GM12865 (cell line): ENCODE measurements around the gene ARID5B.

Experiments used
- DNase-seq: peaks from one replicate; pipeline ENCODE4 v3.0.0; 2010; ENCODE audit warnings: low read depth
- H3K4me3 ChIP-seq: 2 replicates; pipeline ENCODE4 v1.5.1; 2011; ENCODE audit warnings: mild to moderate bottlenecking, low read depth, low read length, control low read depth
- TF ChIP-seq, protein P1 (sequence below): IDR thresholded peaks from 2 replicates; pipeline ENCODE4 v1.5.1; 2011; ENCODE audit warnings: low read length, control low read depth, low read depth, inconsistent platforms; ENCODE audit not compliant: insufficient read depth; ENCODE audit errors: missing control alignments

The ARID5B gene

DNA sequence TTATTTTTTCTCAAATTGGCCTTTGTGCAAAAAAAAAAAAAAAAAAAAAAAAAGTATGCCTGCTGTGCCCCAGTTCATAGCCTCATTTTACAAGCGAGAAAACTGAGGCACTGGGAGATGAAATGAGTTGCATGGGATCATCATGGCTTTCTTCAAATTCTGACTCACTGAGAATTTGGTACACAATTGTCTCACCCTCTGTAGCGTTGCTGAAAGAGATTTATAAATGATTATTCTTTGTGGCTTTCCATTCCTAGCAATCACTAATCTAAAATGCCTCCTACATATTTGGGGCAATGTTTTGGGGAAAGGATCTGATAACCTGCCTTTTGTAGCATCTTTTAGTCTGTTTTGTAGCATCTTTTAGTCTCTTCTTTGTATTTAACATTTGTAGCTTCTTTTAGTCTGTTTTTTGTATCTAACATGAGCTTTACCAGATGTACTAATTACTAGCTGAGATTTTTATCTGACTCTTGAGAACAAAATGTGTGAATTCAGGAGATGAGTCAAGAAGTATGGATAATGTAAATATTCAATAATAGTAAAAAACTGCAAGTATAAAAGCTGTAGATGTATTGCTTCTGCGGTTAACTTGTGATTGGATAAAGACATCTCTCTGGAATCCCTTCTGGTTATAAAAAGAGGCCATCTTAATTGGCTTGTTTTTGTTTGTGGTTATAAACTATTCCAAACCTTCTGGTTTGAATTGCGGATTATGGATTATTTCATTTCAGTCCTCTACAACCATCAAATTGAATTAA, 161.4 kb downstream of the ARID5B start:
- TF ChIP-seq, protein P1, sequence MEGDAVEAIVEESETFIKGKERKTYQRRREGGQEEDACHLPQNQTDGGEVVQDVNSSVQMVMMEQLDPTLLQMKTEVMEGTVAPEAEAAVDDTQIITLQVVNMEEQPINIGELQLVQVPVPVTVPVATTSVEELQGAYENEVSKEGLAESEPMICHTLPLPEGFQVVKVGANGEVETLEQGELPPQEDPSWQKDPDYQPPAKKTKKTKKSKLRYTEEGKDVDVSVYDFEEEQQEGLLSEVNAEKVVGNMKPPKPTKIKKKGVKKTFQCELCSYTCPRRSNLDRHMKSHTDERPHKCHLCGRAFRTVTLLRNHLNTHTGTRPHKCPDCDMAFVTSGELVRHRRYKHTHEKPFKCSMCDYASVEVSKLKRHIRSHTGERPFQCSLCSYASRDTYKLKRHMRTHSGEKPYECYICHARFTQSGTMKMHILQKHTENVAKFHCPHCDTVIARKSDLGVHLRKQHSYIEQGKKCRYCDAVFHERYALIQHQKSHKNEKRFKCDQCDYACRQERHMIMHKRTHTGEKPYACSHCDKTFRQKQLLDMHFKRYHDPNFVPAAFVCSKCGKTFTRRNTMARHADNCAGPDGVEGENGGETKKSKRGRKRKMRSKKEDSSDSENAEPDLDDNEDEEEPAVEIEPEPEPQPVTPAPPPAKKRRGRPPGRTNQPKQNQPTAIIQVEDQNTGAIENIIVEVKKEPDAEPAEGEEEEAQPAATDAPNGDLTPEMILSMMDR, result no peak
- no peak overlapping the region for H3K4me3 ChIP-seq
- DNase-seq, result no peak

DNA sequence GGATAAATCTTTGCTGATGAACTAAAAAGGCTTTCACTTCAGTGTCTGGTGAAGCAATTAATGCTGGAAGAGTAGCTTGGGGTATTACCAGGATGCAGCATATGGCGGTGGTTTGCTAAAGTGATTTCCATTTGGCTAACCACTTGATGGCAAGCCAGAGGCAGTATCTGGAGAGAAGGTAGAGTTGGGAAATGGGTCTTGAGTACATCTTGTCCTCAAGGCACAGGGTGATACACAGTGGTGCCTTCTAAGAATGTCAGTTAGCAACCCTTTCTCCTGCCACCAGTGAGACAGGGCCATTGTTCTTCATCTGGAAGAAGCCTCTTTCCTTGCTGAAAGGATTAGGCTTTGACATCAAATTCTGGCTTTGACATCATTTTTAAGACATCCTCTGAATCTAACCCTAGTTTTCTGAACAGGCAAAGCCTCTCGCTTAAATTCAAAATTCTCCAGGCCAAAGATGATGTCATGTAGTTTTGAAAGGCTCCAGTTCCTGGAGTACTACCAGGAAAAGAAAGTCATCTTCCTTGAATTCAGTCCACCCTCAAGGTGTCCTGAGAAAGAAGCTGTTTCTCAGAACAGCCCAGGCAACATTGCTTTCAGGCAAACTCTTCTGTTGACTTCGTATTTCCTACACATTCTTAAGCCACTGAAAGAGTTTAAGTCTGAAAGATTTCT, 162.4 kb downstream of the ARID5B start:
- no peak overlapping the region for H3K4me3 ChIP-seq
- DNase-seq, result no peak
- TF ChIP-seq, protein P1, result no peak

DNA sequence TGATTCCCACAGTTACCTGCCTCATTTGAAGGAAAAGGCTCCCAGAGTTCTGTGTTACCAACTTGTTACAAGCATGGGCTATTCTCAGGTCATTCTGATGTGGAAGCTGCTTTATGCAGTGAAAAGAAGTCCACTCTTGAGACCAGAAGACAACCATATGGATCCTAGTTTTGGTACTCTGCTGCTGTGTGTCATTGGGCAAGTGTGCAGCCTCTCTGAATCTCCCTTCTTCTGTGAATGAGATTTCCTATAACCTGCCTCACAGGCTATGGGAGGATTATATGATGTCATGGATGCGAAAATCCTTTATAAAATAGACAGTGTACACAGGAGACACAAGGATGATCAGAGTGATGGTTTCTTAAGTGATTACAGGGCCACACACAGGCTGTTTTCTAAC, 166.1 kb downstream of the ARID5B start:
- TF ChIP-seq, protein P1, result no peak
- no peak overlapping the region for H3K4me3 ChIP-seq
- no peak for DNase-seq

DNA sequence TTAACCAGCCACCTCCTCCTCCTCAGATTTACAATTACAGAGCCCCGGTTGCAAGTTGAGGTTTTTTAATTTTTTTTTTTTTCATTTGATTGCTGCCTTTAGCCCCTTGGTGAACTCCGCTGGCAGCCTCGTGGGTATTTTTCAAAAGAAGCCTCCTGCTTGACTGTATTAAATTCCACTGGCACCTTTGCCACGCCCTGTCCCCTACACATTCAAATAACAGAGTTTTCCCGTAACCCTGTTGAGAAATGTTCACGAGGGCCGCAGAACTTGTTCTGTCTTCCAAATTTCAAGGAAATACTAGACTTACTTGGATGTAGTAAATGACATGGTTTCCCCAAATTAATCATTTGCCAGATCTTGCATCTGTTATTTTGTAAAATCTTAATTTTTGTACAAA, 167.0 kb downstream of the ARID5B start:
- TF ChIP-seq, protein P1, result no peak
- DNase-seq, result no peak
- no peak overlapping the region for H3K4me3 ChIP-seq

DNA sequence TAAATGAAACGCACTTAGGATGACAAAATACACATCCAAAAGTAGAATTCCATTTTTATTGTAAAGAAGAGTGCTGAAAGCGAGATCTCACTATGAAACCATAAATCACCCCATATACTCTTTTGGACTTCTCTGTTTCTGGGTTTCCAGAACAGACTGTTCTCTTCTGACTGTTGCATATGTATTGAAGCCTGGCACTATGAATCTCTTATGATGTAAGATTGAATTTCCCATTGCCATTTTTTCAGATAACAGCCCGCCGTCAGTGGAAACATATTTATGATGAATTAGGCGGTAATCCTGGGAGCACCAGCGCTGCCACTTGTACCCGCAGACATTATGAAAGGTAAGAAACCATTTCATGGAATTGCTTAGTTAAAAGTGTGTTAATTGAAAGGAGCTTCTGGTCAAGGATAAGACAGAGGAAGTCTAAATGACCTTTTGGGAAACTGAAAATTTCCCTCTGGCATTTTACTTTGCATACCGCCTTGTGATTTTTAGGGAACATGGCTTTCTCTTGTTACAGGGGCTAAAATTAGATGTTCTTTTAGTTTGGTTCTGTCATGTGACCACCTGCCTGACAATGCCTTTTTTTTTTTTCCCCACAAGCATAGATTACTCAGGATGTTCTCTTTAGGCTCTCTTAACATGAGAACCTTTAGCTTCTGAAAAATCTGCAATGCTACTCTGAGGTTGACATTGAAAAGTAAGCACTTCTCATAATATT, 168.1 kb downstream of the ARID5B start:
- DNase-seq, result no peak
- TF ChIP-seq, protein P1, result no peak
- no peak overlapping the region for H3K4me3 ChIP-seq

DNA sequence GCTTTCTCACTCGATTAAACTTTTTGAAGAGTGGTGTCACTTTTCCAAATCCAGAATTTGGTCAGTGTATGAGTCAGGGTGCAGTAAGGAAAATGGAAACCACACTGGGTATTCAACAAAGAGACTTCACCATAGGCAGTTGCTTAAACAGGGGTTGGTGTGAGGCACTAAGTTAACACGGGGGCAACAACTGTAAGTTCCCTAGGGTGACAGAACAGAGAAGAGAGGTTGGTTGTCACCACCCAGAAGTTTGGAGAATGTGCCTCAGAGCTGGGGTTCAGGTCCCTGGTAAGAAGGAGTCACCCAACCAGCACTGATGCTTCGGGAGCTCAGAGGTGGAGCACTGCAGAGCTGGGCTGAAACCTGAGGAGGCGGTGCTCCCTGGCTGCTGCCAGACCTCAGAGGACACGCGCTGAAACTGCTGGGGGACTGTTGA, 170.4 kb downstream of the ARID5B start:
- DNase-seq, result no peak
- no peak overlapping the region for H3K4me3 ChIP-seq
- TF ChIP-seq, protein P1, result no peak
